B cell (primary cell): ENCODE data around the gene PRM1. TPM values are rescaled to one million over a fixed set of nuclear protein-coding genes. Genes with fewer than 3 reads are reported as not detected.

Source experiments
- ATAC-seq: fragments of 200-7000 bp; cut with Tn5 transposase; one replicate; pipeline ENCODE4 v1.10.0; 2021; ENCODE audit warnings: low read depth, mild to moderate bottlenecking, moderate number of reproducible peaks, moderate library complexity
- CTCF ChIA-PET: fragments of 350-600 bp; sonication (Branson Sonifier 250); formaldehyde crosslinking; loops from one replicate; lab custom pipeline; 2021; ENCODE audit warnings: antibody characterized with exemption, inconsistent platforms; lab: Charles Lee
- POLR2A ChIA-PET: fragments of 350-600 bp; sonication (Branson Sonifier 250); formaldehyde crosslinking; loops from one replicate; lab custom pipeline; 2021; ENCODE audit warnings: antibody characterized with exemption; lab: Charles Lee
- DNase-seq: peaks from one replicate; pipeline ENCODE4 v3.0.0; 2013
- H2AFZ ChIP-seq: 2 replicates; pipeline ENCODE4 v1.6.1; 2012; ENCODE audit warnings: mild to moderate bottlenecking, low read depth, low read length; ENCODE audit not compliant: insufficient read depth, poor library complexity, severe bottlenecking
- H3K27ac ChIP-seq, 2 donors: 1 replicate in 1 of 2; 2 replicates in 1 of 2; pipeline ENCODE4 v1.5.1; 2012 to 2013; ENCODE audit warnings: low read length in 2 of 2, mild to moderate bottlenecking in 2 of 2, moderate library complexity in 1 of 2
- H3K27me3 ChIP-seq, 4 experiments: fragments of 200-600 bp in 1 of 4; sonication (generic) in 1 of 4; replicated peaks in 1 of 4; 1 replicate in 2 of 4; 2 replicates in 2 of 4; pipeline versions ENCODE4 v1.6.1 to v1.7.0; 2013 to 2016; ENCODE audit warnings: low read length in 3 of 4, mild to moderate bottlenecking in 2 of 4, mixed read lengths in 1 of 4, moderate library complexity in 1 of 4; ENCODE audit not compliant: insufficient read depth in 4 of 4, control insufficient read depth in 3 of 4; ENCODE audit errors: control extremely low read depth in 1 of 4
- H3K36me3 ChIP-seq, 2 experiments: replicated peaks in 1 of 2; 1 replicate in 1 of 2; 2 replicates in 1 of 2; pipeline versions ENCODE4 v1.6.1 to v1.7.1; 2013; ENCODE audit warnings: low read length in 1 of 2; ENCODE audit not compliant: insufficient read depth in 2 of 2, control insufficient read depth in 1 of 2; ENCODE audit errors: control extremely low read depth in 1 of 2, extremely low read depth in 1 of 2
- H3K4me1 ChIP-seq, 2 donors: fragments of 200-600 bp in 1 of 2; sonication (generic) in 1 of 2; 1 replicate in 1 of 2; 2 replicates in 1 of 2; pipeline versions ENCODE4 v1.5.1 to v1.6.1; 2013 to 2017; ENCODE audit warnings: low read length in 2 of 2; ENCODE audit not compliant: control insufficient read depth in 2 of 2, insufficient read depth in 2 of 2
- H3K4me2 ChIP-seq: replicated peaks from 2 replicates; pipeline ENCODE3; 2012; ENCODE audit warnings: mild to moderate bottlenecking, low read depth, low read length; ENCODE audit not compliant: poor library complexity, severe bottlenecking
- H3K4me3 ChIP-seq, 5 experiments: fragments of 200-600 bp in 1 of 5; sonication (generic) in 1 of 5; 1 replicate in 3 of 5; 2 replicates in 2 of 5; pipeline versions ENCODE4 v1.5.1 to v1.7.0; 2011 to 2016; ENCODE audit warnings: low read length in 4 of 5, mild to moderate bottlenecking in 4 of 5, low read depth in 2 of 5, control low read depth in 1 of 5, moderate library complexity in 1 of 5; ENCODE audit not compliant: insufficient read depth in 1 of 5; ENCODE audit errors: control extremely low read depth in 1 of 5, extremely low read depth in 1 of 5
- H3K79me2 ChIP-seq: fragments of 200-600 bp; sonication (generic); one replicate; pipeline ENCODE4 v1.6.0; 2016; ENCODE audit warnings: low read length; ENCODE audit not compliant: control insufficient read depth, insufficient read depth
- H3K9ac ChIP-seq: fragments of 200-600 bp; sonication (generic); 2 replicates; pipeline ENCODE4 v1.6.1; 2017; ENCODE audit warnings: mild to moderate bottlenecking, low read length, moderate library complexity
- H3K9me3 ChIP-seq, 3 donors: one replicate each; pipeline versions ENCODE4 v1.6.1 to v1.7.1; 2013; ENCODE audit warnings: low read length in 2 of 3; ENCODE audit not compliant: control insufficient read depth in 2 of 3, insufficient read depth in 1 of 3; ENCODE audit errors: control extremely low read depth in 1 of 3
- H4K20me1 ChIP-seq: 2 replicates; pipeline ENCODE4 v1.6.0; 2012; ENCODE audit warnings: mild to moderate bottlenecking, low read length; ENCODE audit not compliant: insufficient read depth, control insufficient read depth, poor library complexity, severe bottlenecking
- H3K27ac Mint-ChIP-seq: one replicate; pipeline ENCODE4 v1.8.0; 2021; ENCODE audit warnings: mixed read lengths
- H3K27me3 Mint-ChIP-seq: one replicate; pipeline ENCODE4 v1.8.0; 2021; ENCODE audit warnings: mixed read lengths
- H3K4me1 Mint-ChIP-seq: one replicate; pipeline ENCODE4 v1.8.0; 2021; ENCODE audit warnings: mixed read lengths
- H3K4me3 Mint-ChIP-seq: one replicate; pipeline ENCODE4 v1.8.0; 2021; ENCODE audit warnings: mixed read lengths
- H3K9me3 Mint-ChIP-seq: one replicate; pipeline ENCODE4 v1.8.0; 2022; ENCODE audit warnings: mixed read lengths; ENCODE audit not compliant: insufficient read depth
- EZH2 ChIP-seq: IDR thresholded peaks from 2 replicates; pipeline ENCODE4 v1.6.1; 2012; ENCODE audit warnings: borderline replicate concordance, low read depth, mild to moderate bottlenecking, moderate library complexity, low read length; ENCODE audit not compliant: insufficient read depth, poor library complexity, severe bottlenecking
- WGBS: methylation state at CpG from one replicate; pipeline ENCODE4 v1.1.5; 2013; ENCODE audit warnings: missing lambda C conversion rate; ENCODE audit not compliant: insufficient coverage; 5-methylcytosine and 5-hydroxymethylcytosine counted together
- intact Hi-C: fragments of 100-400 bp; cut with micrococcal nuclease; formaldehyde crosslinking; loops from one replicate; pipeline ENCODE4 v1.10.0; 2022
- polyA plus RNA-seq: library from polyadenylated mRNA; depleted of rRNA; stranded (reverse); fragments of >200 nt; gene quantifications from 2 replicates; pipeline ENCODE4 v1.2.3, GENCODE V29; 2012
- total RNA-seq, 2 donors: library from RNA; stranded (reverse); fragments of 120-200 nt in 1 of 2; gene quantifications; 1 replicate in 1 of 2; 2 replicates in 1 of 2; pipeline versions ENCODE4 v1.2.3 to v1.2.4, GENCODE V29; 2013 to 2022
- TF ChIP-seq, protein P1 (sequence below): fragments of 200-600 bp; IDR thresholded peaks from one replicate; pipeline ENCODE4 v1.8.0; 2022; ENCODE audit warnings: antibody characterized with exemption, mild to moderate bottlenecking

The PRM1 gene
- total and polyA plus RNA-seq, 2 donors (not counting 1 experiment from before 2014, with no cell fraction given) = not detected

DNA sequence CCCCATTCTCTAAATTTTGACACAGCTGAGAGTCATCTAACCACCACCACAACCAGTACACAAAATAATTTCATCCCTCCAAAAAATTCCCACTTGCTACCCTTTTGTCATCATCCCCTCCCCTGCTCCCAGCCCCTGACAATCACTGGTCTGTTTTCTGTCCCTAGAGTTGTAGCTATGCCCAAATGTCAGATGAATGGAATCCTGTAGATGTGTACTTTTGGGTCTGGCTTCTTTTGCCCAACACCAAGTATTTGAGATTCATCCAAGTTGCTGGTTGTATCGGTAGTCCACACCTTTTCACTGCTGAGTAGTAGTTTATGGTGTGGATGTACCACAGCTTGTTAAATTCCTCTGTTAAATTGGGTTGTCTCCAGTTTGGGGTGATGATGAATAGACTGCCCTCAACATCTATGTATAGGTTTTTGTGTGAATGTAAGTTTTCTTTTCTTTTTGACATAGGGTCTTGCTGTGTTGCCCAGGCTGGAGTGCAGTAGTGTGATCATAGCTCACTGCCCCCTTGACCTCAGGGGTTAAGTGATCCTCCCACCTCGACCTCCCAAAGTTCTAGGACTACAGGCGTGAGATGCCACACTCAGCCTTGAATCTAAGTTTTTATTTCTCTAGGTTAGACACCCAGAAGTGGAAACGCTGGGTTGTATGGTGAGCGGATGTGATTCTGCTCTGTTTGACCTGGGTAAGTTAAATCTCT lies 49.6 kb upstream of the PRM1 start:
- Mint-ChIP-seq H3K4me1 (peaks cover 51% of the 10 kb centered on the region), H3K27ac (peak overlapping the region; percentile 28), H3K9me3 (no peaks in the 10 kb centered on the region), H3K27me3 (no peaks in the 10 kb centered on the region), H3K4me3 (peak overlapping the region; percentile 14)
- no peak for TF ChIP-seq EZH2
- TF ChIP-seq, protein P1, sequence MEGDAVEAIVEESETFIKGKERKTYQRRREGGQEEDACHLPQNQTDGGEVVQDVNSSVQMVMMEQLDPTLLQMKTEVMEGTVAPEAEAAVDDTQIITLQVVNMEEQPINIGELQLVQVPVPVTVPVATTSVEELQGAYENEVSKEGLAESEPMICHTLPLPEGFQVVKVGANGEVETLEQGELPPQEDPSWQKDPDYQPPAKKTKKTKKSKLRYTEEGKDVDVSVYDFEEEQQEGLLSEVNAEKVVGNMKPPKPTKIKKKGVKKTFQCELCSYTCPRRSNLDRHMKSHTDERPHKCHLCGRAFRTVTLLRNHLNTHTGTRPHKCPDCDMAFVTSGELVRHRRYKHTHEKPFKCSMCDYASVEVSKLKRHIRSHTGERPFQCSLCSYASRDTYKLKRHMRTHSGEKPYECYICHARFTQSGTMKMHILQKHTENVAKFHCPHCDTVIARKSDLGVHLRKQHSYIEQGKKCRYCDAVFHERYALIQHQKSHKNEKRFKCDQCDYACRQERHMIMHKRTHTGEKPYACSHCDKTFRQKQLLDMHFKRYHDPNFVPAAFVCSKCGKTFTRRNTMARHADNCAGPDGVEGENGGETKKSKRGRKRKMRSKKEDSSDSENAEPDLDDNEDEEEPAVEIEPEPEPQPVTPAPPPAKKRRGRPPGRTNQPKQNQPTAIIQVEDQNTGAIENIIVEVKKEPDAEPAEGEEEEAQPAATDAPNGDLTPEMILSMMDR = no peak
- intact Hi-C loops = no loop called here
- POLR2A ChIA-PET = interaction anchor here (0.6 to 7.6 kb wide), 5 partner anchors 20 to 325 kb away, joined by 5 to 94 read pairs (median 5); partner anchors contain the start of gene SOCS1
- Histone ChIP-seq H3K79me2 (no peaks in the 10 kb centered on the region), H3K4me2 (no peak overlapping the region), H3K4me1 (peaks cover 47 to 50% of the 10 kb centered on the region in 2 donors), H3K9ac (no peak overlapping the region), H3K9me3 (peaks cover 0 to 9% (median 3%) of the 10 kb centered on the region in 3 donors), H3K27me3 (no peaks in the 10 kb centered on the region), H3K4me3 (no peak overlapping the region), H3K36me3 (no peaks in the 10 kb centered on the region), H3K27ac (no peak overlapping the region), H2AFZ (no peak overlapping the region), H4K20me1 (no peaks in the 10 kb centered on the region)
- DNase-seq (no peak), ATAC-seq (no peak)
- CTCF ChIA-PET = interaction anchor here (0.9 to 4.7 kb wide), 5 partner anchors 10 to 74 kb away, joined by 3 to 52 read pairs (median 5); partner anchors contain the start of gene SOCS1
- WGBS = 100% methylated on average over 2 of the region's 5 CpGs

DNA sequence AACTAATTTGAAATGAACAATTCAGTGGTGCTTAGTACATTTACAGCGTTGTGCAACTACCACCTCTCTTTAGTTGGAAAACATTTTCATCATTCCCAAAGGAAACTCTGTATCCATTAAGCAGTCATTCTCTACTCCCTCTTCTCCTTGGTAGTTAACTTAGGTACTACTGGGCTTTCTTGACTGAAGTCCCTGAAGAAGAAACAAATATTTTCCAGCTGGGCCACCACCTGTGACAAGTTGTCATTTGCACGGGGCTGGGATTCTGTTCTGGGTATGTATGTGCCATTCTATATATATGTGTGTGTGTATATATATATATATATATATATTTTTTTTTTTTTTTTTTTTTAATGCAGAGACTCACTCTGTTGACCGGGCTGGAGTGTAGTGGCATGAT lies 48.8 kb upstream of the PRM1 start:
- H2AFZ ChIP-seq = no peak overlapping the region
- ATAC-seq (no peak), DNase-seq (no peak)
- Mint-ChIP-seq H3K27me3 (no peaks in the 10 kb centered on the region), H3K9me3 (no peaks in the 10 kb centered on the region), H3K4me3 (peak overlapping the region; percentile 12), H3K27ac (peak overlapping the region; percentile 71), H3K4me1 (peaks cover 59% of the 10 kb centered on the region)
- peaks cover 4% of the 10 kb centered on the region for H3K79me2 ChIP-seq
- WGBS = 100% methylated on average over 1 of the region's 3 CpGs
- peak overlapping the region in 1 of 2 donors; percentile 91 for H3K27ac ChIP-seq
- H3K27me3 ChIP-seq = no peaks in the 10 kb centered on the region
- intact Hi-C loops = no loop called here
- ChIA-PET POLR2A (interaction anchor here (1.5 to 7.6 kb wide), 7 partner anchors 16 to 74 kb away, joined by 5 to 94 read pairs (median 8); partner anchors contain the start of gene SOCS1), CTCF (interaction anchor here (0.6 to 4.7 kb wide), 9 partner anchors 10 to 1021 kb away, joined by 3 to 52 read pairs (median 5); partner anchors contain the start of gene SOCS1)
- H3K4me1 ChIP-seq = peaks cover 55 to 58% of the 10 kb centered on the region in 2 donors
- H3K4me3 ChIP-seq = no peak overlapping the region
- no peaks in the 10 kb centered on the region for H3K36me3 ChIP-seq
- H3K9me3 ChIP-seq = peaks cover 0 to 14% (median 3%) of the 10 kb centered on the region in 3 donors
- peak overlapping the region; percentile 83 for H3K4me2 ChIP-seq
- H3K9ac ChIP-seq = no peak overlapping the region
- no peaks in the 10 kb centered on the region for H4K20me1 ChIP-seq
- no peak for TF ChIP-seq EZH2
- TF ChIP-seq, protein P1 = no peak
